ENCODE measurements around the gene CAPRIN1.

The CAPRIN1 gene

GRCh38 chr11:34051349-34052035 is at the start of gene CAPRIN1:
Gene CAPRIN1, plus strand, starts transcription at chr11:34051731. Its CDS starts 690 bp downstream, at chr11:34052421.
- DNase-seq = peak; percentile 94 to 96

- no peak for DNase-seq
Observed at GRCh38 chr11:34002420-34002819, 49.1 kb upstream of the CAPRIN1 start.

- DNase-seq = no peak
Observed at GRCh38 chr11:34004236-34004635, 47.3 kb upstream of the CAPRIN1 start.

GRCh38 chr11:34006876-34007275 is 44.7 kb upstream of the CAPRIN1 start:
- DNase-seq = no peak

- DNase-seq = no peak
Observed at GRCh38 chr11:34012734-34013133, 38.8 kb upstream of the CAPRIN1 start.

GRCh38 chr11:34013898-34014571 is 37.5 kb upstream of the CAPRIN1 start:
- no peak for DNase-seq

GRCh38 chr11:34021977-34022735 is 29.4 kb upstream of the CAPRIN1 start:
- no peak for DNase-seq

GRCh38 chr11:34026432-34026831 is 25.1 kb upstream of the CAPRIN1 start:
- no peak for DNase-seq

- no peak for DNase-seq
Observed at GRCh38 chr11:34027516-34028408, 23.8 kb upstream of the CAPRIN1 start.

- DNase-seq = no peak
Observed at GRCh38 chr11:34028425-34028824, 23.1 kb upstream of the CAPRIN1 start.

GRCh38 chr11:34029176-34029575 is 22.4 kb upstream of the CAPRIN1 start:
- DNase-seq = no peak

GRCh38 chr11:34030382-34030781 is 21.1 kb upstream of the CAPRIN1 start:
- no peak for DNase-seq

- DNase-seq = no peak
Observed at GRCh38 chr11:34033399-34033798, 18.1 kb upstream of the CAPRIN1 start.

GRCh38 chr11:34034053-34034452 is 17.5 kb upstream of the CAPRIN1 start:
- no peak for DNase-seq

- DNase-seq = no peak
Observed at GRCh38 chr11:34036456-34036855, 15.1 kb upstream of the CAPRIN1 start.

GRCh38 chr11:34037016-34037415 is 14.5 kb upstream of the CAPRIN1 start:
- no peak for DNase-seq

- no peak for DNase-seq
Observed at GRCh38 chr11:34040571-34040970, 11.0 kb upstream of the CAPRIN1 start.

- no peak for DNase-seq
Observed at GRCh38 chr11:34044664-34045485, 6.7 kb upstream of the CAPRIN1 start.

GRCh38 chr11:34049028-34049427 is 2.5 kb upstream of the CAPRIN1 start:
- no peak for DNase-seq

GRCh38 chr11:34050581-34051348 is 766 bp upstream of the CAPRIN1 start:
- peak in 1 of 2 experiments; percentile 61 for DNase-seq

- DNase-seq = peak; percentile 72 to 91
Observed at GRCh38 chr11:34052036-34052607, 591 bp downstream of the CAPRIN1 start.
